Liver (tissue), 9 donors: ENCODE results near the gene LAMA5. TPM values are rescaled to one million over a fixed set of nuclear protein-coding genes. Genes with fewer than 3 reads are reported as not detected.

Experiments
- DNase-seq: peaks from one replicate; pipeline ENCODE4 v3.0.0-alpha.2; 2017; ENCODE audit warnings: low spot score
- H3K27ac ChIP-seq, 2 donors: one replicate each; pipeline ENCODE4 v1.7.0; 2013; ENCODE audit warnings: inconsistent platforms in 2 of 2, low read length in 2 of 2, control low read depth in 1 of 2, low read depth in 1 of 2, mild to moderate bottlenecking in 1 of 2
- H3K27me3 ChIP-seq, 4 donors: one replicate each; pipeline versions ENCODE4 v1.6.1 to v1.7.0; 2013; ENCODE audit warnings: low read length in 3 of 4, inconsistent platforms in 1 of 4, mild to moderate bottlenecking in 1 of 4, moderate library complexity in 1 of 4; ENCODE audit not compliant: control insufficient read depth in 4 of 4, insufficient read depth in 4 of 4
- H3K36me3 ChIP-seq, 4 donors: one replicate each; pipeline versions ENCODE4 v1.6.1 to v1.7.0; 2013; ENCODE audit warnings: low read length in 3 of 4, mild to moderate bottlenecking in 3 of 4, low read depth in 1 of 4, moderate library complexity in 1 of 4; ENCODE audit not compliant: control insufficient read depth in 4 of 4, insufficient read depth in 3 of 4
- H3K4me1 ChIP-seq, 4 donors: one replicate each; pipeline versions ENCODE4 v1.6.1 to v1.7.0; 2013; ENCODE audit warnings: low read length in 3 of 4, mild to moderate bottlenecking in 3 of 4, moderate library complexity in 1 of 4; ENCODE audit not compliant: control insufficient read depth in 4 of 4, insufficient read depth in 4 of 4
- H3K4me3 ChIP-seq, 3 donors: one replicate each; pipeline versions ENCODE4 v1.6.1 to v1.7.0; 2013; ENCODE audit warnings: low read length in 3 of 3, control low read depth in 1 of 3, low read depth in 1 of 3, mild to moderate bottlenecking in 1 of 3
- H3K9ac ChIP-seq, 2 donors: one replicate each; pipeline ENCODE4 v1.7.0; 2013; ENCODE audit warnings: low read length in 2 of 2, mild to moderate bottlenecking in 2 of 2, moderate library complexity in 2 of 2, control low read depth in 1 of 2, low read depth in 1 of 2
- H3K9me3 ChIP-seq, 4 donors: one replicate each; pipeline versions ENCODE4 v1.6.1 to v1.7.0; 2013; ENCODE audit warnings: low read length in 3 of 4; ENCODE audit not compliant: control insufficient read depth in 4 of 4
- EGR1 ChIP-seq, 2 donors: IDR thresholded peaks; 2 replicates each; pipeline ENCODE4 v1.6.1; 2016 to 2018; ENCODE audit warnings: antibody characterized with exemption in 2 of 2, low read depth in 2 of 2
- FOXA1 ChIP-seq: IDR thresholded peaks from 2 replicates; pipeline ENCODE4 v1.6.1; 2016; ENCODE audit warnings: antibody characterized with exemption
- GABPA ChIP-seq, 2 donors: IDR thresholded peaks in 1 of 2; conservative IDR thresholded peaks in 1 of 2; 2 replicates each; pipeline ENCODE4 v1.6.1; 2016; ENCODE audit warnings: antibody characterized with exemption in 2 of 2, mild to moderate bottlenecking in 1 of 2, moderate library complexity in 1 of 2
- HNF4A ChIP-seq, 2 donors: conservative IDR thresholded peaks; 2 replicates each; pipeline ENCODE4 v1.6.1; 2016; ENCODE audit warnings: antibody characterized with exemption in 2 of 2, mild to moderate bottlenecking in 2 of 2
- JUND ChIP-seq, 2 donors: IDR thresholded peaks; 2 replicates each; pipeline ENCODE4 v1.6.1; 2016; ENCODE audit warnings: antibody characterized with exemption in 2 of 2
- NR2F2 ChIP-seq: IDR thresholded peaks from 2 replicates; pipeline ENCODE4 v1.6.1; 2016; ENCODE audit warnings: antibody characterized with exemption
- SP1 ChIP-seq: IDR thresholded peaks from 2 replicates; pipeline ENCODE4 v1.6.1; 2018; ENCODE audit warnings: antibody characterized with exemption, mild to moderate bottlenecking
- TAF1 ChIP-seq: conservative IDR thresholded peaks from 2 replicates; pipeline ENCODE4 v1.6.1; 2016; ENCODE audit warnings: antibody characterized with exemption, mild to moderate bottlenecking
- ZBTB33 ChIP-seq: IDR thresholded peaks from 2 replicates; pipeline ENCODE4 v1.6.1; 2016; ENCODE audit warnings: antibody characterized with exemption
- WGBS: extraction: QIAGEN DNeasy Blood & Tissue Kit; methylation state at CpG from one replicate; pipeline ENCODE4 v1.1.7; 2013; 5-methylcytosine and 5-hydroxymethylcytosine counted together
- polyA plus RNA-seq, 2 donors: library from polyadenylated mRNA; stranded (reverse) in 1 of 2; unstranded in 1 of 2; fragments of 200-250 nt in 1 of 2; fragments of >200 nt in 1 of 2; fragmentation: Nextera tagmentation in 1 of 2; extraction: Ambion mirVana in 1 of 2; gene quantifications; one replicate each; pipeline versions ENCODE4 v1.2.1 to v1.2.3, GENCODE V29; 2013 to 2015
- total RNA-seq, 2 donors: library from RNA; depleted of rRNA; stranded (reverse); fragments of >200 nt; gene quantifications; one replicate each; pipeline ENCODE4 v1.2.3, GENCODE V29; 2014
- TF ChIP-seq, protein P1 (sequence below): IDR thresholded peaks from 2 replicates; pipeline ENCODE4 v1.6.1; 2016; ENCODE audit warnings: antibody characterized with exemption
- TF ChIP-seq, protein P2 (sequence below): fragments of 150-350 bp; IDR thresholded peaks from 2 replicates; pipeline ENCODE4 v1.5.1; 2017; ENCODE audit warnings: improper control_type of control experiment, low read depth, low read length; ENCODE audit not compliant: missing input control
- TF ChIP-seq, protein P3 (sequence below): IDR thresholded peaks from 2 replicates; pipeline ENCODE4 v1.6.1; 2016; ENCODE audit warnings: antibody characterized with exemption, mild to moderate bottlenecking
- donor health status: healthy.
- donor health status: healthy.
- donor health status: healthy.
- donor health status: healthy.
- donor health status: healthy.

LAMA5 gene
- total and polyA plus RNA-seq, 4 donors, result 3.6 to 40.2 (median 13.7) TPM

- no peak overlapping the region for H3K9ac ChIP-seq
- no peak for DNase-seq
- no peaks in the 10 kb centered on the region for H3K9me3 ChIP-seq
- H3K4me3 ChIP-seq, result no peak overlapping the region
- H3K27me3 ChIP-seq, result no peaks in the 10 kb centered on the region
- 82% methylated on average over 22 of the region's 22 CpGs for WGBS
- H3K36me3 ChIP-seq, result peaks cover 0 to 2% (median 0%) of the 10 kb centered on the region in 4 donors
- TF ChIP-seq, protein P1, sequence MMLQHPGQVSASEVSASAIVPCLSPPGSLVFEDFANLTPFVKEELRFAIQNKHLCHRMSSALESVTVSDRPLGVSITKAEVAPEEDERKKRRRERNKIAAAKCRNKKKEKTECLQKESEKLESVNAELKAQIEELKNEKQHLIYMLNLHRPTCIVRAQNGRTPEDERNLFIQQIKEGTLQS, result no peak
- peak in 1 of 2 donors; percentile 19 for TF ChIP-seq JUND (IDR thresholded peaks at IDR 0.05)
- peaks cover 43 to 79% (median 56%) of the 10 kb centered on the region in 4 donors for H3K4me1 ChIP-seq
- peak overlapping the region; percentile 3 to 12 for H3K27ac ChIP-seq
These were observed 2.9 kb downstream of the LAMA5 start for GRCh38 chr20:62363920-62364851.

DNA sequence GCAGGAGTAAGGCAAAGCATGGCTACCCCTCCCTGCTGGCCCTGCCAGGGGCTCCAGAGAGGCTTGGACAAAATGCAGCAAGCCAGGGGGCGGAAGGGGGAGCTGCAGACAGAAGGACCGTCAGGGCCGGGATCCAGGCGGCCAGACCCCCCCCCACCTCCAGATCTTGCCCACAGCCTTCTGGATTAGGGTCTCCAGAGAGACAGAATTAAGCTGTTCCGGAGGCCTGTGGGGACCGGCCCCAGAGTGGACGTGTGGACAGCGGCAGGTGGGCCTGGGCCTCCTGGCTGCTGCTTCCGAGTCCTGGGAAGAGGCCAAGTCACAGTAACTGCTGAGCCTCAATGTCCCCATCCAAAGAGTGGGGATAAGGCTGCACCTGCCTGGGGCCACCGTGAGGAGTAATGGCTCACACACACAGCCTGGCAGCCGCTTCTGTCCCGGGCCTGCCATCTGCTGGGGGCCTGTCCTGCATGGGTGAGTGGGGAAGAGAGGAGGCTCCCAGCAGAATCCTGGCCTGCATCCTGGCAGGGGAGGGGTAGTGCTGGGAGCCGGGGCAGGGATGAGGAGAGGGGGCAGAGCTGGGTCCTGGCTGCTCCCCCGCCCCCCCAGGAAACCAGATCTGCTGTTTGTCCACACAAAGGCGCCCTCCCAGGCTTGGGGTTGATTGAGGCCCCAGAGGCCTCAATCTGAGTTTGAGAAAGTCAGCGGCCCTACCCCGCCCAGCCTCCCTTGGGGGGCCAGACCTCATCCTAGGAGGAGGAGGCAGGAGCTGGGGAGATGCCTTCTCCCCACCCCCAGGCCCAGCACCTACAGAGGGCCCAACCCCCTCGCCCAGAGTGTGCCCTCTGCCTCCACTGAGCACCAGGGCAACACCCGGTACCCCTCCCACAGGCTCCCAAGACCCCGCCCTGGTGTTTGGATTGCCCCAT lies 3.9 kb downstream of the LAMA5 start:
- Histone ChIP-seq H3K27ac (no peak overlapping the region), H3K9me3 (no peaks in the 10 kb centered on the region), H3K4me1 (peaks cover 41 to 79% (median 57%) of the 10 kb centered on the region in 4 donors), H3K36me3 (peaks cover 0 to 2% (median 0%) of the 10 kb centered on the region in 4 donors), H3K9ac (no peak overlapping the region), H3K4me3 (no peak overlapping the region), H3K27me3 (no peaks in the 10 kb centered on the region)
- no peak for DNase-seq
- TF ChIP-seq, protein P2, sequence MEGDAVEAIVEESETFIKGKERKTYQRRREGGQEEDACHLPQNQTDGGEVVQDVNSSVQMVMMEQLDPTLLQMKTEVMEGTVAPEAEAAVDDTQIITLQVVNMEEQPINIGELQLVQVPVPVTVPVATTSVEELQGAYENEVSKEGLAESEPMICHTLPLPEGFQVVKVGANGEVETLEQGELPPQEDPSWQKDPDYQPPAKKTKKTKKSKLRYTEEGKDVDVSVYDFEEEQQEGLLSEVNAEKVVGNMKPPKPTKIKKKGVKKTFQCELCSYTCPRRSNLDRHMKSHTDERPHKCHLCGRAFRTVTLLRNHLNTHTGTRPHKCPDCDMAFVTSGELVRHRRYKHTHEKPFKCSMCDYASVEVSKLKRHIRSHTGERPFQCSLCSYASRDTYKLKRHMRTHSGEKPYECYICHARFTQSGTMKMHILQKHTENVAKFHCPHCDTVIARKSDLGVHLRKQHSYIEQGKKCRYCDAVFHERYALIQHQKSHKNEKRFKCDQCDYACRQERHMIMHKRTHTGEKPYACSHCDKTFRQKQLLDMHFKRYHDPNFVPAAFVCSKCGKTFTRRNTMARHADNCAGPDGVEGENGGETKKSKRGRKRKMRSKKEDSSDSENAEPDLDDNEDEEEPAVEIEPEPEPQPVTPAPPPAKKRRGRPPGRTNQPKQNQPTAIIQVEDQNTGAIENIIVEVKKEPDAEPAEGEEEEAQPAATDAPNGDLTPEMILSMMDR, result no peak
- TF ChIP-seq HNF4A (conservative IDR thresholded peaks at IDR 0.05) (no peak), FOXA1 (no peak), ZBTB33 (no peak), EGR1 (IDR thresholded peaks at IDR 0.05; ENCODE audit: low read depth in 2 of 2) (no peak), TAF1 (no peak), NR2F2 (no peak), SP1 (no peak), GABPA (IDR thresholded peaks at IDR 0.05 in 1 of 2, conservative IDR thresholded peaks at IDR 0.05 in 1 of 2) (no peak), JUND (IDR thresholded peaks at IDR 0.05) (no peak)
- TF ChIP-seq, protein P3, sequence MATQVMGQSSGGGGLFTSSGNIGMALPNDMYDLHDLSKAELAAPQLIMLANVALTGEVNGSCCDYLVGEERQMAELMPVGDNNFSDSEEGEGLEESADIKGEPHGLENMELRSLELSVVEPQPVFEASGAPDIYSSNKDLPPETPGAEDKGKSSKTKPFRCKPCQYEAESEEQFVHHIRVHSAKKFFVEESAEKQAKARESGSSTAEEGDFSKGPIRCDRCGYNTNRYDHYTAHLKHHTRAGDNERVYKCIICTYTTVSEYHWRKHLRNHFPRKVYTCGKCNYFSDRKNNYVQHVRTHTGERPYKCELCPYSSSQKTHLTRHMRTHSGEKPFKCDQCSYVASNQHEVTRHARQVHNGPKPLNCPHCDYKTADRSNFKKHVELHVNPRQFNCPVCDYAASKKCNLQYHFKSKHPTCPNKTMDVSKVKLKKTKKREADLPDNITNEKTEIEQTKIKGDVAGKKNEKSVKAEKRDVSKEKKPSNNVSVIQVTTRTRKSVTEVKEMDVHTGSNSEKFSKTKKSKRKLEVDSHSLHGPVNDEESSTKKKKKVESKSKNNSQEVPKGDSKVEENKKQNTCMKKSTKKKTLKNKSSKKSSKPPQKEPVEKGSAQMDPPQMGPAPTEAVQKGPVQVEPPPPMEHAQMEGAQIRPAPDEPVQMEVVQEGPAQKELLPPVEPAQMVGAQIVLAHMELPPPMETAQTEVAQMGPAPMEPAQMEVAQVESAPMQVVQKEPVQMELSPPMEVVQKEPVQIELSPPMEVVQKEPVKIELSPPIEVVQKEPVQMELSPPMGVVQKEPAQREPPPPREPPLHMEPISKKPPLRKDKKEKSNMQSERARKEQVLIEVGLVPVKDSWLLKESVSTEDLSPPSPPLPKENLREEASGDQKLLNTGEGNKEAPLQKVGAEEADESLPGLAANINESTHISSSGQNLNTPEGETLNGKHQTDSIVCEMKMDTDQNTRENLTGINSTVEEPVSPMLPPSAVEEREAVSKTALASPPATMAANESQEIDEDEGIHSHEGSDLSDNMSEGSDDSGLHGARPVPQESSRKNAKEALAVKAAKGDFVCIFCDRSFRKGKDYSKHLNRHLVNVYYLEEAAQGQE, result no peak
- WGBS, result 86% methylated on average over 20 of the region's 20 CpGs
